ENCODE measurements around the gene CP. TPM values are rescaled to one million over a fixed set of nuclear protein-coding genes. Genes with fewer than 3 reads are reported as not detected.

Gene CP
- total and polyA plus RNA-seq, 2 of the 13 experiments (the other 11 are each of a cell fraction or from before 2014, with no cell fraction given): 42.6 to 789 TPM

GRCh38 chr3:149163066-149163465 lies 58.6 kb downstream of the CP start:
- no peak for DNase-seq (ENCODE audit: low spot score)
- TF ChIP-seq FOXA3 (CRISPR knock-in tag; IDR thresholded peaks at IDR 0.05) (no peak), CEBPB (IDR thresholded peaks at IDR 0.05; ENCODE audit: borderline replicate concordance, low read depth, low read length) (no peak), HHEX (CRISPR knock-in tag; IDR thresholded peaks at IDR 0.05) (no peak), PITX1 (CRISPR knock-in tag; IDR thresholded peaks at IDR 0.05) (no peak), NFYC (CRISPR knock-in tag; IDR thresholded peaks at IDR 0.05) (no peak), GLMP (CRISPR knock-in tag; IDR thresholded peaks at IDR 0.05; ENCODE audit: borderline replicate concordance) (no peak)
- Histone ChIP-seq H3K27ac (ENCODE audit: extremely low read length, insufficient read depth, low read length) (no peak overlapping the region), H3K79me2 (ENCODE audit: insufficient read depth, low read length) (no peaks in the 10 kb centered on the region), H3K36me3 (replicated peaks in 1 of 2; ENCODE audit: control insufficient read depth in 1 of 2, insufficient read depth in 2 of 2, low read length in 2 of 2) (peaks cover 2 to 45% of the 10 kb centered on the region in 2 experiments; a peak in 3 of 5 replicates), H2AFZ (ENCODE audit: low read length) (no peak overlapping the region), H3K9me3 (ENCODE audit: low read length) (no peaks in the 10 kb centered on the region), H3K4me1 (ENCODE audit: insufficient read depth, low read length) (no peaks in the 10 kb centered on the region), H3K4me3 (replicated peaks in 1 of 3; ENCODE audit: insufficient read depth in 1 of 3, low read depth in 2 of 3, low read length in 3 of 3) (no peak overlapping the region), H3K27me3 (ENCODE audit: control insufficient read depth in 1 of 2, insufficient read depth in 2 of 2, low read length in 2 of 2) (no peaks in the 10 kb centered on the region), H3K4me2 (ENCODE audit: low read depth, low read length) (no peak overlapping the region), H4K20me1 (ENCODE audit: insufficient read depth, low read length) (no peaks in the 10 kb centered on the region; the same call in 1 of the 2 replicates), H3K9ac (ENCODE audit: insufficient read depth, low read depth, low read length) (no peak overlapping the region)
- no peak for ATAC-seq
- no TSS peak for BruUV-seq (replicated peaks)
- FAIRE-seq: no peak
- ChIA-PET POLR2A (no interaction called here), CTCF (ENCODE audit: low intra/inter-chr PET ratio, low total read pairs) (no interaction called here)
- 97% methylated on average over 1 of the region's 1 CpG for WGBS (ENCODE audit: low lambda C conversion rate)
- in situ Hi-C loops (cut with HindIII; ENCODE audit: extremely low pct_ligation_motif_present, low pct_unique_long_range_greater_than_20kb) (no loop called here), intact Hi-C loops (cut with micrococcal nuclease; ENCODE audit: unreplicated experiment) (no loop called here)

GRCh38 chr3:149162007-149162406 lies 59.6 kb downstream of the CP start:
- Histone ChIP-seq H3K27me3 (ENCODE audit: control insufficient read depth in 1 of 2, insufficient read depth in 2 of 2, low read length in 2 of 2) (no peaks in the 10 kb centered on the region), H3K9ac (ENCODE audit: insufficient read depth, low read depth, low read length) (no peak overlapping the region), H3K4me1 (ENCODE audit: insufficient read depth, low read length) (no peaks in the 10 kb centered on the region), H3K4me2 (ENCODE audit: low read depth, low read length) (no peak overlapping the region), H3K27ac (ENCODE audit: extremely low read length, insufficient read depth, low read length) (no peak overlapping the region), H3K9me3 (ENCODE audit: low read length) (no peaks in the 10 kb centered on the region), H2AFZ (ENCODE audit: low read length) (no peak overlapping the region), H4K20me1 (ENCODE audit: insufficient read depth, low read length) (no peaks in the 10 kb centered on the region; the same call in 1 of the 2 replicates), H3K79me2 (ENCODE audit: insufficient read depth, low read length) (no peaks in the 10 kb centered on the region), H3K36me3 (replicated peaks in 1 of 2; ENCODE audit: control insufficient read depth in 1 of 2, insufficient read depth in 2 of 2, low read length in 2 of 2) (peaks cover 5 to 47% of the 10 kb centered on the region in 2 experiments), H3K4me3 (replicated peaks in 1 of 3; ENCODE audit: insufficient read depth in 1 of 3, low read depth in 2 of 3, low read length in 3 of 3) (no peak overlapping the region)
- ATAC-seq (no peak), DNase-seq (ENCODE audit: low spot score) (no peak), FAIRE-seq (no peak)
- WGBS (ENCODE audit: low lambda C conversion rate): 96% methylated on average over 2 of the region's 2 CpGs
- in situ Hi-C loops (cut with HindIII; ENCODE audit: extremely low pct_ligation_motif_present, low pct_unique_long_range_greater_than_20kb): no loop called here
- intact Hi-C loops (cut with micrococcal nuclease; ENCODE audit: unreplicated experiment): no loop called here
- no peak for TF ChIP-seq ZNF510 (CRISPR knock-in tag; IDR thresholded peaks at IDR 0.05; ENCODE audit: low read depth)
- no peak for TF ChIP-seq ZNF784 (CRISPR knock-in tag; IDR thresholded peaks at IDR 0.05; ENCODE audit: borderline replicate concordance)
- no peak for TF ChIP-seq ATAD3A (CRISPR knock-in tag; IDR thresholded peaks at IDR 0.05)
- no peak for TF ChIP-seq ZNF768 (CRISPR knock-in tag; IDR thresholded peaks at IDR 0.05)
- CTCF ChIA-PET (ENCODE audit: low intra/inter-chr PET ratio, low total read pairs): no interaction called here
- POLR2A ChIA-PET: no interaction called here
- no TSS peak for BruUV-seq (replicated peaks)

Measured in HepG2 (cell line).